ENCODE measurements around the gene NT5C2.

The NT5C2 gene

DNA sequence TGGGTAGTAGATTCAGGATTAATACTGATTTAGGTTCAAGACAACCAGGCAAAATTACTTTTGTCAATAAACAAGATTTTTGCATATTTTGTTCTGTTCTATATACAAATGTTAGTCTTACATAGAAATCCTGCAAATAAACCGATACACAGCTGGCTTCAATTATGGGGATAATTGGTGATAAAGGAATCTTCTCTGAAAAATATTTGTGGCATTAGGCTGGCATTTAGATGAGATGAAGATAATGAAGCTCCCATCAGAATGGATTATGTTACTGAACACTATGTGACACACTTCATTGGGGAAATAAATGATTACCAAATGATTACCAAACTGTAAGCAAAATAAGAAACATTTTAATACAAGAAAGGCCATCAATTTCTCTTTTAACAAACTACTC is 65.8 kb downstream of the NT5C2 start:
- DNase-seq (ENCODE audit: insufficient read length, low spot score) (no peak), FAIRE-seq (no peak)

GRCh38 chr10:103125323-103126267 is 67.5 kb downstream of the NT5C2 start:
- no peak for DNase-seq (ENCODE audit: insufficient read length, low spot score)

GRCh38 chr10:103124420-103125096 is 68.5 kb downstream of the NT5C2 start:
- FAIRE-seq (no peak), DNase-seq (ENCODE audit: insufficient read length, low spot score) (no peak)

More at GRCh38 chr10:103125323-103126267, 67.5 kb downstream of the NT5C2 start:
- no peak for FAIRE-seq

- no peak for FAIRE-seq
- no peak for DNase-seq (ENCODE audit: insufficient read length, low spot score)
Measured at GRCh38 chr10:103123282-103124024, 69.6 kb downstream of the NT5C2 start.

DNA sequence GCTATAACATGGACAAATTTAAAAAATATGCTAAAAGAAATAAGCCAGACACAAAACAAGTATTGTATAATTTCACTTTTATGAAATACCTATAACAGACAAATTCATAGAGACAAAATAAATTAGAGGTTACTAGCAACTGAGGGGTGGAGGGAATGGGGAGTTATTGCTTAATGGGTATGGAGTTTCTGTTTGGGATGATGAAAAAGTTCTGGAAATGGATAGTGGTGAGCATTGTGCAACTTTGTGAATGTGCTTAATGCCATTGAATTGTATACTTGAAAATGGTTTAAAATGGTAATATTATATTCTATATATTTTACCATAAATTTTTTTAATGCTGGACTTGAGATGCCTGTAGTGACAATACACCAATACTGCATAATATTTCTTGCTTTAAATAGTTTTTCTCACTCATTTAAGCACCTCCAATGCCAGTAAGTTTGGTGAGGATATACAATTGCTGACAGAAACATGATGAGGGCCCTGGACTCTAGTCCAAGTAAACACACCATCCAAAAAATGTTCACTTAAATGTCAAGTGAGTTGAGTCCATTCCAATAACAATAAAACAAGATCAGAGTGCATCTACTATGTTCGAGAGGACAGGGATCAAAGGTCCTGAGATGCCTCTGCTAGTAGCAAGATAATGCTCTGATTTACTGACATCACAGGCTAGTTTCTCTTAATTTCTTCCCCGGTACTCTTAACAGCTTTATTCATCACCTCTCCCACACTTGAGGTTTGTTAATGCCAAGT is 71.9 kb downstream of the NT5C2 start:
- FAIRE-seq (no peak), DNase-seq (ENCODE audit: insufficient read length, low spot score) (no peak)

DNA sequence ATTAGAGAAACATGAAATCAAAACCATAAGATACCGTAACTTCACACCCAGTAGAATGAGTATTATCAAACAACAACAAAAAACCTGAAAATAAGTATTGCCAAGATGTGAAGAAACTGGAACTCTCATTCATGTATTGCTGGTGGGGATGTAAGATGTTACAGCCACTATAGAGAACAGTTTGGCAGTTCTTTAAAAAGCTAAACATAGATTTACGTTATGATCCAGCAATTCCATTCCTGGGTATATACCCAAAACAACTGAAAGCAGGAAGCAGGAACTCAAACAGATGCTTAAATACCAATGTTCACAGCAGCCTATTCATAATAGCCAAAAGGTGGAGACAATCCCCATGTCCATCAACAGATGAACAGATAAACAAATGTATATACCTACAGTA is 72.5 kb downstream of the NT5C2 start:
- DNase-seq (ENCODE audit: insufficient read length, low spot score) (no peak), FAIRE-seq (no peak)

GRCh38 chr10:103117247-103117646 is 75.8 kb downstream of the NT5C2 start:
- FAIRE-seq (no peak), DNase-seq (ENCODE audit: insufficient read length, low spot score) (no peak)

DNA sequence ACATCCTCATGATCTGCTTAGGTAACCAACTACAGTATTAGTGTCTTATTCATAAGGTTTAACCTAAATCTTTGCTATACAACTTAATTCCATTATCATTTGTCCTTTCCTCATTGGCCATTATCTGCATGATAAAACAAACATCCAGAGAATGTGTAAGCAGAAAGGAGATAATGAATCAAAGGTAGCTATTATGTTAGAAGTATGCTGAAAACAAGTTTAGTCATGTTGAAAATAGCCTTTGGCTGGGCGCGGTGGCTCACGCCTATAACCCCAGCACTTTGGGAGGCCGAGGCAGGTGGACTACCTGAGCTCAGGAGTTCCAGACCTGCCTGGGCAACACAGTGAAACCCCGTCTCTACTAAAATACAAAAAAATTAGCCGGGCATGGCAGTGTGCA is 78.2 kb downstream of the NT5C2 start:
- DNase-seq (ENCODE audit: insufficient read length, low spot score) = no peak
- FAIRE-seq = no peak

DNA sequence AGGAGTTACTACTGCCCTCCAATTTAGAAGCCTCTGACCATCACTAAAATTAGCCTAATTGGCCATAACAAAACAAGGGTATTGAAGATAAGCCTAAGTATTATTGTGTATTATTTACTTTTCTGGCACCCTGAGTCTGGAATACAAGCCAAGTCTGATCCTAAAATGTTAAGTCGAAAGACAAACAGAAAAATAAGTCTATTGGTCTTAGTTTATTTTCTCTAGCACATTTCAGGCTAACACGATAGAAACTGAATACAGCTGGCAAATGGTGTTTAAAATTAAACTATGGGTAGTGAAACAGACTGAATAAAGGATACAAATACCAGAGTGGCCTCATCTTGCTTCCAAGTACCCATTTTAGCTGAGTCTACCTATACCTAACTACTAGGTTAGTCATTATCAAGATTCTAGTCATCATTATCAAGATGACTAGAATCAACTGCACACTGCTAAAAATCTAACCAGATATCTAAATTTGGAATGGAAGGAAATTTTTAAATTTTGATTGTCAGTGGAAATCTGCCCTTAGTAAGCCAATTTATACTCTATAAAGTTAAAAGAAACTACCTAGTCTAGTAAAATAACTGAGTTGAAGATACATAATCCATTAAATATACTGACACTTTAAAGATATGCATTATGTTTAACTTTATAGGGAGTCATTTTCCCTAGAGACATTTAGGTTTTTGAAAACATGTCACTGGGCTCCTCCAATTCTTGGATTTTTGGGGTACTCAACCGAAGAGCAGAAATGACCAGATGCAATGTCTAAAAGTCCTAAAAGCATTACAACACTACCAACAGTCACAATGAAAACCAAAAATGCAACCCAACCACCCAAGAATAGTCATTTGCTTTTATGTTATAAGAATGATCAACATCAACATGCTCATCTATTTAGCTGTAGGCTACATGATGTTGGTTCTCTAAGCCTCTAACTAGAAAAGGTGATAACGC is 80.9 kb downstream of the NT5C2 start:
- FAIRE-seq = no peak
- DNase-seq (ENCODE audit: insufficient read length, low spot score) = no peak

GRCh38 chr10:103111031-103111917 is 81.8 kb downstream of the NT5C2 start:
- FAIRE-seq (no peak), DNase-seq (ENCODE audit: insufficient read length, low spot score) (no peak)

GRCh38 chr10:103110407-103110806 is 82.7 kb downstream of the NT5C2 start:
- no peak for DNase-seq (ENCODE audit: insufficient read length, low spot score)
- FAIRE-seq = no peak

DNA sequence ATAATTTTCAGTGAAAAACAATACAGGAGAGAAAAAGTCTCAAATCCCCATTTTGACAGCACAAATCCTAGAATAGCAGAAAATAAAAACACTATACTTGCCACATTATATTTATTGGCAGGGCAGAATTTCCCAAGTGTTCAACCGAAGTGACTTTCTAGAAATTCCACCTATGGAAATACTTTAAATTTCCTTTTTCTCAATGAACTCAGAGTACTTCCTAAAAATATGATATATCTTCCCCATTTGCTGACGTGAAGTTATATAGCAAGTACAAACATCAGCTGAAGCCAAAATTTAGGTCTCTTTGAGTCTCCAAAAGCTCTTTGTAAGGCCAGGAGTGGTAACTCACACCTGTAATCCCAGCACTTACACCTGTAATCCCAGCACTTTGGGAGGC is 83.3 kb downstream of the NT5C2 start:
- FAIRE-seq = no peak
- no peak for DNase-seq (ENCODE audit: insufficient read length, low spot score)

- FAIRE-seq = no peak
Measured at GRCh38 chr10:103106539-103106938, 86.5 kb downstream of the NT5C2 start.

DNA sequence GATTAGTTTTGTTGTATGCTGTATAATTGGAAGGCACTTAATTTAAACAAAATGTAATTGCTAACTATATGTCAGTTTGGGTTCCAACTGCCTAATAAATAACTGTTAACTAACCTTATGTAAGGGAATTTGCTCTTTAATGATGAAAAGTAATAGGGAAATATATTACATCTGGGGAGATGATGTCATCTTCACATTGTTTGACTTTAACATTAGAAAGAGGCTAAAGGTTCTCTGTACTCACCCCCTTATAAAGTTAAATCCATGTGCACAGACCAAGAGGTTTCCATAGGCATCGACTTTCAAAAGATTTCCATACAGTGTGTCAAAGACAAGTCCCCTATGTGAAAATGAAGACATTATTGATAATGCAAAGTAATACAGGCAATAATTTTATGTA is 87.6 kb downstream of the NT5C2 start:
- no peak for DNase-seq (ENCODE audit: insufficient read length, low spot score)
- FAIRE-seq = no peak

More at GRCh38 chr10:103106539-103106938, 86.5 kb downstream of the NT5C2 start:
- DNase-seq (ENCODE audit: insufficient read length, low spot score) = no peak

DNA sequence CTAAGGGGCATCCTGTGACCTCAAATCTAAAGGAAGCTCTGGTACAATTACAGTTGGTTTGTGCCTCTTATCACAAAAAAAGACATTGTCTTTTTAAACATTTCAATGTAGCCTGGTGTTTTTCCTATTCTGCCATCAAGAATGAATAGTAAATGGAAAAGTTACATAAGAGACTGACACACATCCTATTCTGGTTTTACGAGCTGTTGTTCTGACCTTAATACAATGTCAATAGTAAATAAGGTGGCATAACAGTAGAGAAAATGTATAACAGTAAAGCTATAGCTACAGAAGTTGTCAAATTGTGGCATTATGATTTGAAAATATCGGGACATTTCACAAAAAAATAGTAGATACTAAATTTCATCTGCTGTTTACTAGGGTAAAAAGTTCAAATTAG is 88.4 kb downstream of the NT5C2 start:
- FAIRE-seq (no peak), DNase-seq (ENCODE audit: insufficient read length, low spot score) (no peak)

DNA sequence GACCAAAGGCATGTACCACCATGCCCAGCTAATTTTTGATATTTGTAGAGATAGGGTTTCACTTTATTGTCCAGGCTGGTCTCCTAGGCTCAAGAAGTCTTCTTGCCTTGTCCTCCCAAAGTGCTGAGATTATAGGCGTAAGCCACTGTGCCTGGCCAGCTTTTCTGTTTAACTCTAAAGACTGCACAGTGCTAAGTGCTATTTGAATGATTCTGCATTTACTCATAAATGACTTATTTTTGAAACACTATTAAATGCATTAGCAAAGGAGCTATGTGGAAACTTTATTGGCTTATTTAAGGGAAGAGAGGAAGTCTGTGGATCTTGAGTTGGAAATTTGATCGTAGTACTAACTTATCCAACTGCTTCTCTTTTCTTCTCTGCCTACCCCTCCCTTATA is 89.1 kb downstream of the NT5C2 start:
- no peak for DNase-seq (ENCODE audit: insufficient read length, low spot score)
- FAIRE-seq = no peak

DNA sequence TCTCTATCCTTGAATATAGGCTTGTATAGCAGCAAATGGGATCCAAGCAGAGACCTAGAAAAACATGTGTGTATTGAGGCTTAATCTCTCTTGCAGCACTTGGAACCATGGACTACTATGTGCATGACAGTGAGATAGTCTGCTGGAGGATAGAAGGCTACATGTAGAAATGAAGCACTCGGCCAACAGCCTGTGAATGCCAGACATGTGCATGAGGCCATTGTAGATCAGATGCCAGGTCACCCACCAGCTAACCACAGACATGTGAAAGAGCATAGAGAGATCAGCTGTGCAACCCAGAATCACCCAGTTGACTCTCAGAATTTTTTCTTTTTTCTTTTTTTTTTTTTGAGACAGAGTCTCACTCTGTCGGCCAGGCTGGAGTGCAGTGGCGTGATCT is 90.9 kb downstream of the NT5C2 start:
- FAIRE-seq (no peak), DNase-seq (ENCODE audit: insufficient read length, low spot score) (no peak)

DNA sequence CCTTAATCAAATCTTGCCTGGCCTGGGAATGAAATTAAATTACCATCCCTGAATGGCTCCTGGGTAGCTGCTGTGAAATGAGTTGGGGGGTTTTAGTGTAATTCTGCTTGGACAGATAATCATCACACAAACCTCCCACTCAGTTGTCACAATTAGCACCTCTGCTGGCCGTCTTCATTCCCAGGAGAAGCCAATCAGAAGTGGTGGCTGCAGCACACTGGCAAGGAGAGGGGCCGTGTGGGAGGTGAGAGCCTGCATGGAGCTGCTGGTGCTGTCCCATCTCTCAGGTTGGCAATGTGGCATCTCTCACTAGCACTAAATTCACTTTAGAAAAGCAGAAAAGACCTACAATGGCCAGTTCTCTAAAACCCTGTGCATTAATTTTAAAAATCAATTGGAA is 92.5 kb downstream of the NT5C2 start:
- DNase-seq (ENCODE audit: insufficient read length, low spot score) = no peak
- no peak for FAIRE-seq
